Fibroblast of lung (primary cell): ENCODE data around the gene RIPPLY2. TPM values are rescaled to one million over a fixed set of nuclear protein-coding genes. Genes with fewer than 3 reads are reported as not detected.
A peak's percentile ranks its signal among the peaks of the same experiment; 100 is the strongest.

Source experiments
- DNase-seq, 2 donors: peaks; one replicate each; pipeline versions ENCODE4 v3.0.0 to v3.0.0-alpha.2; 2010; ENCODE audit warnings: low read depth in 2 of 2
- H2AFZ ChIP-seq: 2 replicates; pipeline ENCODE4 v1.5.1; 2012; ENCODE audit warnings: low read length, control low read depth, inconsistent platforms
- H3K27ac ChIP-seq: 2 replicates; pipeline ENCODE4 v1.5.1; 2011; ENCODE audit warnings: low read length, control low read depth; ENCODE audit not compliant: insufficient read depth
- H3K27me3 ChIP-seq: 2 replicates; pipeline ENCODE4 v1.5.1; 2011; ENCODE audit warnings: mild to moderate bottlenecking, low read length; ENCODE audit not compliant: control insufficient read depth, insufficient read depth
- H3K36me3 ChIP-seq: 2 replicates; pipeline ENCODE4 v1.5.1; 2011; ENCODE audit warnings: low read length; ENCODE audit not compliant: control insufficient read depth, insufficient read depth
- H3K4me1 ChIP-seq: 2 replicates; pipeline ENCODE4 v1.5.1; 2011; ENCODE audit warnings: low read length; ENCODE audit not compliant: control insufficient read depth, insufficient read depth; ENCODE audit errors: extremely low read depth
- H3K4me2 ChIP-seq: 2 replicates; pipeline ENCODE4 v1.5.1; 2011; ENCODE audit warnings: low read length, control low read depth; ENCODE audit not compliant: insufficient read depth; ENCODE audit errors: extremely low read depth
- H3K4me3 ChIP-seq, 4 experiments: fragments of 200-600 bp in 1 of 4; sonication (generic) in 1 of 4; replicated peaks in 1 of 4; 2 replicates each; pipeline ENCODE4 v1.5.1; 2011 to 2016; ENCODE audit warnings: low read length in 4 of 4, low read depth in 3 of 4, mild to moderate bottlenecking in 3 of 4, control low read depth in 2 of 4, inconsistent platforms in 1 of 4, mixed read lengths in 1 of 4; ENCODE audit not compliant: insufficient read depth in 1 of 4; ENCODE audit errors: control extremely low read depth in 1 of 4
- H3K79me2 ChIP-seq: 2 replicates; pipeline ENCODE4 v1.5.1; 2012; ENCODE audit warnings: mild to moderate bottlenecking, low read length, inconsistent platforms; ENCODE audit not compliant: control insufficient read depth, insufficient read depth
- H3K9ac ChIP-seq: 2 replicates; pipeline ENCODE4 v1.5.1; 2011; ENCODE audit warnings: mild to moderate bottlenecking, low read length, control low read depth; ENCODE audit not compliant: insufficient read depth
- H3K9me3 ChIP-seq: 2 replicates; pipeline ENCODE4 v1.5.1; 2012; ENCODE audit warnings: low read depth, low read length; ENCODE audit not compliant: control insufficient read depth, insufficient read depth
- H4K20me1 ChIP-seq: 2 replicates; pipeline ENCODE4 v1.5.1; 2011; ENCODE audit warnings: low read length; ENCODE audit not compliant: control insufficient read depth, insufficient read depth; ENCODE audit errors: extremely low read depth
- CTCF ChIP-seq, 2 donors: IDR thresholded peaks in 1 of 2; conservative IDR thresholded peaks in 1 of 2; 1 replicate in 1 of 2; 2 replicates in 1 of 2; pipeline ENCODE4 v1.5.1; 2011 to 2012; ENCODE audit warnings: low read length in 2 of 2, control low read depth in 1 of 2, inconsistent platforms in 1 of 2, low read depth in 1 of 2, mild to moderate bottlenecking in 1 of 2
- EZH2 ChIP-seq: IDR thresholded peaks from 2 replicates; pipeline ENCODE4 v1.5.1; 2012; ENCODE audit warnings: low read length, control low read depth, mild to moderate bottlenecking; ENCODE audit errors: missing control alignments
- polyA plus RNA-seq, 2 donors: library from polyadenylated mRNA; depleted of rRNA in 1 of 2; stranded (reverse) in 1 of 2; unstranded in 1 of 2; fragments of >200 nt; gene quantifications; 2 replicates each; pipeline ENCODE4 v1.2.1, GENCODE V29; 2011 to 2012; ENCODE audit warnings: missing spikeins in 1 of 2
- total RNA-seq: library from RNA; depleted of rRNA; stranded (reverse); fragments of >200 nt; gene quantifications from 2 replicates; pipeline ENCODE4 v1.2.1, GENCODE V29; 2014

The RIPPLY2 gene
- total and polyA plus RNA-seq, 2 donors (not counting 1 experiment from before 2014, with no cell fraction given) = not detected

DNA sequence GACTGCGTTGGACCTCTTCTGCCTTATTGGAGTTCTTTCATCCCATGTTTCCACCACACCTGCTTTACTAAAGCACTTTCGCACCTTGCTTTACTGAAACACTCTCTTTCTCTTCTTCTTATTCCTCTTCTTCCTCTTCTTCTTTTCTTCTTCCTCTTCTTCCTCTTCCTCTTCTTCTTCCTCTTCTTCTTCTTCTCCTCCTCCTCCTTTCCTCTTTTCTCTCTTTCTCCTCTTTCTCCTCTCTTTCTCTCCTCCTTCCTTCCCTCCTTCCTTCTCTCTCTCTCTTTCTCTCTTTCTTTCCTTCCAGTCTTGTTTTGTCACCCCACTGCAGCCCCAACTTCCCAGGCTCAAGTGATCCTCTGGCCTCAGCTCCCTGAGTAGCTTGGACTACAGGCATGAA, 4.0 kb upstream of the RIPPLY2 start:
- H3K4me3 ChIP-seq = no peak overlapping the region
- H3K4me1 ChIP-seq = no peaks in the 10 kb centered on the region
- no peak overlapping the region for H2AFZ ChIP-seq
- no peaks in the 10 kb centered on the region for H4K20me1 ChIP-seq
- H3K79me2 ChIP-seq = no peaks in the 10 kb centered on the region
- H3K27ac ChIP-seq = no peak overlapping the region
- no peaks in the 10 kb centered on the region for H3K9me3 ChIP-seq
- H3K27me3 ChIP-seq = peaks cover 13% of the 10 kb centered on the region
- DNase-seq = no peak
- H3K9ac ChIP-seq = no peak overlapping the region
- H3K4me2 ChIP-seq = no peak overlapping the region
- H3K36me3 ChIP-seq = no peaks in the 10 kb centered on the region
- no peak for TF ChIP-seq CTCF (conservative IDR thresholded peaks at IDR 0.05 in 1 of 2, IDR thresholded peaks at IDR 0.05 in 1 of 2; ENCODE audit: low read depth in 1 of 2, low read length in 2 of 2)
- TF ChIP-seq EZH2 = no peak

DNA sequence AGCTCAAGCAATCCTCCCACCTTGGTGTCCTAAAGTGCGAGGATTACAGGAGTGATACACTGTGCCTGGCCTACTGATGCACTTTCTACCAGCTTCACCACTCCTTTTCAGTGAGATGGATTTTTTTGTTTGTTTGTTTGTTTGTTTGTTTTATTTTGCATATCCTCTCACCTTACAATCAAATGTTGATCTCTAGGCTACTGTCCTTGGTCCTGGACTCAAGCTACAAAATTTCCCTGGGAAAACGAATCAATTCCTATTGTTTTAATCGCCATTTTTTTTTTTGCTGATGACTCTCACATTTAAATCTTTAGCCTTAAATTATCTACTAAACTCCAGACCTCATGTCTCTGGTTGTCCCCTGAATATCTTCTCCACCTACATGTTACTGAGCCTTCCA, 3.5 kb upstream of the RIPPLY2 start:
- no peaks in the 10 kb centered on the region for H3K9me3 ChIP-seq
- H3K79me2 ChIP-seq = no peaks in the 10 kb centered on the region
- no peaks in the 10 kb centered on the region for H3K36me3 ChIP-seq
- H3K27me3 ChIP-seq = peaks cover 15% of the 10 kb centered on the region
- no peak overlapping the region for H3K4me3 ChIP-seq
- H4K20me1 ChIP-seq = no peaks in the 10 kb centered on the region
- H3K9ac ChIP-seq = no peak overlapping the region
- no peak overlapping the region for H2AFZ ChIP-seq
- no peak for DNase-seq
- TF ChIP-seq CTCF (conservative IDR thresholded peaks at IDR 0.05 in 1 of 2, IDR thresholded peaks at IDR 0.05 in 1 of 2; ENCODE audit: low read depth in 1 of 2, low read length in 2 of 2) = no peak
- no peak for TF ChIP-seq EZH2
- H3K4me1 ChIP-seq = no peaks in the 10 kb centered on the region
- H3K4me2 ChIP-seq = no peak overlapping the region
- no peak overlapping the region for H3K27ac ChIP-seq

GRCh38 chr6:83852528-83853177, 507 bp upstream of the RIPPLY2 start:
- Histone ChIP-seq H2AFZ (peak overlapping the region; percentile 38), H3K9ac (no peak overlapping the region), H3K4me2 (peak overlapping the region; percentile 81), H3K27ac (no peak overlapping the region), H3K4me1 (no peaks in the 10 kb centered on the region), H3K36me3 (no peaks in the 10 kb centered on the region), H3K9me3 (no peaks in the 10 kb centered on the region), H4K20me1 (no peaks in the 10 kb centered on the region), H3K27me3 (peaks cover 17% of the 10 kb centered on the region), H3K4me3 (peak overlapping the region; percentile 34 to 49 (median 42)), H3K79me2 (no peaks in the 10 kb centered on the region)
- TF ChIP-seq EZH2 (no peak), CTCF (conservative IDR thresholded peaks at IDR 0.05 in 1 of 2, IDR thresholded peaks at IDR 0.05 in 1 of 2; ENCODE audit: low read depth in 1 of 2, low read length in 2 of 2) (no peak)
- no peak for DNase-seq
